ENCODE measurements around the gene OR2Y1.
"Not testable (repeated sequence)": the region's sequence is repeated elsewhere in the genome, so short reads cannot be mapped to it uniquely, and the experiment has no call there.

Gene OR2Y1, protein sequence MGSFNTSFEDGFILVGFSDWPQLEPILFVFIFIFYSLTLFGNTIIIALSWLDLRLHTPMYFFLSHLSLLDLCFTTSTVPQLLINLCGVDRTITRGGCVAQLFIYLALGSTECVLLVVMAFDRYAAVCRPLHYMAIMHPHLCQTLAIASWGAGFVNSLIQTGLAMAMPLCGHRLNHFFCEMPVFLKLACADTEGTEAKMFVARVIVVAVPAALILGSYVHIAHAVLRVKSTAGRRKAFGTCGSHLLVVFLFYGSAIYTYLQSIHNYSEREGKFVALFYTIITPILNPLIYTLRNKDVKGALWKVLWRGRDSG

DNA sequence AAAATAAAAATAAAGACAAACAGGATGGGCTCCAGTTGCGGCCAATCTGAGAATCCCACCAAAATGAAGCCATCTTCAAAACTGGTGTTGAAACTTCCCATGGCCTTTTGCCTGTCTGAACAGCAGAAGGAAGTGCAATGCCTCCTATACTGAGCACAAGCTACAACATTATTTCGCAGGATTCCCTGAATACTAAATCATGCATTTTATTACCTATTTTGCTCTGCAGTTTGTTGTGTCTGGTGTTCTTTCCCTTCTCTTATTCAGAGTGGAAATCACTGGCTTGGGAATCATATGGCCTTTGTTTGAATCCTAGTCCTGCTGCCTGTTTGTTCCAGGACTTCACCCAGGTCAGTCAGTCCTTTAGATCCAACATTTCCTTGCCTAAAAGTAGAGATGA, at the start of gene OR2Y1:
Gene OR2Y1, minus strand, starts transcription at position 101 of the 400 bp plus-strand sequence. Its CDS starts 0 bp downstream, at position 101.
- no peak for DNase-seq

DNA sequence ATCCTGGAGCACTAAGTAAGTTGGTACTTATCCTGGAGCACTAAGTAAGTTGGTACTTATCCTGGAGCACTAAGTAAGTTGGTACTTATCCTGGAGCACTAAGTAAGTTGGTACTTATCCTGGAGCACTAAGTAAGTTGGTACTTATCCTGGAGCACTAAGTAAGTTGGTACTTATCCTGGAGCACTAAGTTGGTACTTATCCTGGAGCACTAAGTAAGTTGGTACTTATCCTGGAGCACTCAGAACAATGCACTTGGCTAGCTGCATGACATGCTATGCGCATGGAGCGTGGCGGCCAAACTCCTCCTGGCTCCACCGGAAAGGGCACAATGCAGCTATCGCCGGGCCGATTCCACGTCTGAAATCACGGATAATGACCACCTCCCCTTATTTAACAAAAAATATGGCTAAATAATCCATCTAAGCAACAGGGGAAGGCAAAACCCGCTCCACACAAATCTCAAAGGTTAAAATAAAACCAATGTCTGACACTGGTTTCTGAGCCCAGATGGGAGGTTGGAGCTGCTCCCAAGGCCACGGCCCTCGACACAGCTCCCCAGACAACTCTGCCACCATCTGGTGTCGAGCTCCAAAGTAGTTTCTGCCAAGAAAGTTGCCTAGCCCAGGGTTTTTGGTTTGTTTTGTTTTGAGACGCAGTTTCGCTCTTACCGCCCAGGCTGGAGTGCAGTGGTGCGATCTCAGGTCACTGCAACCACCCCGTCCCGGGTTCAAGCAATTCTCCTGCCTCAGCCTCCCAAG, 49.0 kb upstream of the OR2Y1 start:
- not testable (repeated sequence) for DNase-seq

DNA sequence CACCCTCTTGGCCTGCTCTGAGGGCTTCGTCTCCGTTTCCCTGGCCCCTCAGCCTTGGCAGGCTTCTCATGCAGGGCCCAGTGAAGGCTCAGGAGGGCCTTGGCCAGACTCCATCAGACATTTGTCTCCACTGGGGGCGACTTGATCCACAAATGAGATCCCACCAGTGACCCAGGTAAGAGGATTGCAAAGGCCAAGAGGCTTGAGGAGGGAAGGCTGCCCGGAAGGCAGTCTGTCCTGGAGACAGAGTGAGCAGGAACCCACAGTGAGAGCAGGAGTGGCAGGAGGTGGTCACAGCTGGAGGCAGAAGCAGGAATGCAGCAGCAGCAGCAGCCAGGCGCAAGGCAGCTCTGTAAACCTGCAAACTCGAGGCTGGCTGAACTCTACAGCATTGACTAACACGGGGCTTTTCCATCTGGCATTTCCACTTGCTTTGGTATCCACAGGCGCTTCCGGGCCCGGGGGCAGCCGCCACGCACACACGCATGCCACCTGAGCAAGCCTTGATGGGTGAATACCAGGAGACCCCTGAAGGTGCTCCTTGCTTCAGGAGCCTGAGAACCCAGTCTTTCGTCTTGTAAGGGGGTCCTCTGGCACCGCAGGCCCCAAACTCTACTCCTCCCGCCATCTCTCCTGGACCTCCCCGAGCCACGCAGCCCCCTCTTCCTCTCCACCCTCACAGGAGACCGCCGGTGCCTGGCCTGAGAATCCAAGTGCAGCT, 48.0 kb upstream of the OR2Y1 start:
- no peak for DNase-seq

DNA sequence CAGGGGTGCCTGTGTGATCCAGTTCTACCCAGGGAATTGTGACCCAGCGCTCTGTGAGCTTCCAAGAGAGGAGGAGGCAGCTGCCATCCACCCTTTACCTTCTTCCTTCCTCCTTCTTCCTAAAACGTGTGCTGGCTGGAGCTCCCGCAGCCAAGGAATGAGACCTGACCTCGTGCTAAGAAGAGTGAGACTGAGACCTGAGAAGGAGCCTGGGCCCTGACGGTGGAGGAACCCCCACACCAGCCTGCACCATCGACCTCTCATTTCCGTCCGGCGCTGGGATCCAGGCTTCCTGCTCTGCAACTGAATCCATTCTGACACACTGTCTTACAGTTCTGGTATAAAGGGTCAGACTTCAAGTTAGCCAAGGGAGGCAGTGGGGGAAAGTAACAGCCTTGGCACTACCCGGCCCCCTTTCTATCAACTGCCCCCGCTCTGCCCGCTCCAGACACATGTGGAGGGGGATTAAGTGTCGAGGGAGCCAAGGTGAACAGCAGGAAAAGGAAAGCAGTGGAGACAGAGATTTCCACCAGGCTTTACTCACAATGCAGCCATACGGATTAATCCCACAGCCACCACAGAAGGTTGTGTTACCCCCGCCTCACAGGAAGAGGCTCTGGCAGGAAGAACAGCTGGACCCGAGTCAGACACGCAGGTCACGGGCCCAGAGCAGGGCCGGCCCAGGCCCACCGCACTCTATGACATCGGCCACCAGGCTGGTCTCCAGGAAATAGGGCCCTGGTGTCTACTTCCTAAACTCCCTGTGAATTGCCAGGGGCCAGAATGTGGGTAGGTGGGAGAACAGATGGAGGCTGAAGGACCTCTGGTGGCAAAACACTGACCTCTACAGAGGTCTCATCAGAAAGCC, 46.9 kb upstream of the OR2Y1 start:
- no peak for DNase-seq

DNA sequence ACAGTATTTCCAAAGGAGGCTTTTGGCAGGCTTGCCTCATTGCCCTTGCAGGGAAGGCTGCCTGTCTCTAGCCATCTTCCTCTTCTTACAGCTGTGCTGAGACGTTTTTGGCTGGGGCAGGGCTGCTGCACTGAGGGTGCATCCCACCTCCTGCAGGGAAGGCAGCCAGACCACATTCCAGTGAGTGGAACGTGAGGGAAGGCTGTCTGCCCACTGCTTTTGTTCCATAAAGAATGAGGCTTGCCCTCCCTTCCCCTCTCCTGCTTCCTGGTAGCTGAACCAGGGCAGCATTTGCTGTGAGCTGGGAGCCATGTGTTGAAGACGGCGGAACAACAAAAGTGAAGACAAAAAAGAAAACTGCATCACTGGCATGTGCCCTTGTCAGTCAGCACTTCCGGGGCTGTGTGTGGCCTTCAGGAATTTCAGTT, 46.0 kb upstream of the OR2Y1 start:
- DNase-seq, result no peak

DNA sequence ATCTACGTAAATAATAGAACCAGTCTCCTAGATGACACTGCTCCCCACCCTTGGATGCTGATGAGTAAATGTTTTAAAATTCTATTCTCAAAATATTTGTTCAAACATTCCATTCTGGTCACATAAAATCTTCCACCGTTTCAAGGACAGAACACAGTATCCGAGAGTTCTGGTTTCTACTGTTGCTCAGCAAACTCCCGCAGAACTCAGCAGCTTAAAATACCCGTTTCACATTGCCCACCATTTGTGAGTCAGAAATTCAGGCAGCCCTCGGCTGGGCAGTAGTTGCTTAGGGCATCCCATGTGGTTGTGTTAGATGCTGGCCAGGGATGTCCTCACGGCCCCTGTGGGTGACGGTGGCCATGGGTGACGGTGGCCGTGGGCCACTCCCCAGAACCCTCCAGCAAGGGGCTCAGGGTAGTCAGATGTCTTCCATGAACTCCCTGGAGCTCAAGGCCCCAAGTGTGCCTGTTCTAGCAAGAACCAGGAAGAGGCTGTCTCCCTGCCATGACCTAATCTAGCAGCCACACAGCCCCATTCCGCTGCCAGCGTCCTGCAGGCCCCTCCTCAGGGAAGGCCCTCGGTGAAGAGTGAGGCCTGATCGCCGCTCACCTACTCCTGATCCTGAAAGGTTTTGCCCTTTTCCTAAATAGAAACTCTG, 45.4 kb upstream of the OR2Y1 start:
- no peak for DNase-seq

DNA sequence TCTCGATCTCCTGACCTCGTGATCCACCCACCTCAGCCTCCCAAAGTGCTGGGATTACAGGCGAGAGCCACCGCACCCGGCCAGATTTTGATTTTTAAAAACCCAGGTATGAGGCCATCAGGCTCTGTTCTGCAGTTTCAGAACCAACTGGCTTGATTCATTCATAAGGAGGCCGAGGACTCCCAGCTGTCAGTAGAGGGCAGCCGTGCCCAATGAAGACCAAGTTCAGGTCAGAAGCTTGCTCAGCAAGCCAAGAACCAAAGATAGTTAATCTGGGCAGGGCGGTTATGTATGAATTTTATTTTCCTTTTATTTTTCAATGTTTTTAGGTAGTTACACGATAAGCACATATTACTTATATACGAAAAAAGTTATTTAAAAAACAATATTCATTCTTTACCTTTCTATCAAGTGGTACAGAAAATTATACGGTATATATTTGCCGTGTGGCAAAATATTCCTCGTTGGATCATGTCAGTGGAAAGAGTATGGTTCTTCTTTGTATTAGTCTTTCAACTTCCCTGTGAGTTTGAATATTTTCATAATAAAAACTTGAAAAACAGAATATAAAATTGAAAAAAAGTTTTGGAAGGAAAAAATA, 44.7 kb upstream of the OR2Y1 start:
- DNase-seq, result no peak

DNA sequence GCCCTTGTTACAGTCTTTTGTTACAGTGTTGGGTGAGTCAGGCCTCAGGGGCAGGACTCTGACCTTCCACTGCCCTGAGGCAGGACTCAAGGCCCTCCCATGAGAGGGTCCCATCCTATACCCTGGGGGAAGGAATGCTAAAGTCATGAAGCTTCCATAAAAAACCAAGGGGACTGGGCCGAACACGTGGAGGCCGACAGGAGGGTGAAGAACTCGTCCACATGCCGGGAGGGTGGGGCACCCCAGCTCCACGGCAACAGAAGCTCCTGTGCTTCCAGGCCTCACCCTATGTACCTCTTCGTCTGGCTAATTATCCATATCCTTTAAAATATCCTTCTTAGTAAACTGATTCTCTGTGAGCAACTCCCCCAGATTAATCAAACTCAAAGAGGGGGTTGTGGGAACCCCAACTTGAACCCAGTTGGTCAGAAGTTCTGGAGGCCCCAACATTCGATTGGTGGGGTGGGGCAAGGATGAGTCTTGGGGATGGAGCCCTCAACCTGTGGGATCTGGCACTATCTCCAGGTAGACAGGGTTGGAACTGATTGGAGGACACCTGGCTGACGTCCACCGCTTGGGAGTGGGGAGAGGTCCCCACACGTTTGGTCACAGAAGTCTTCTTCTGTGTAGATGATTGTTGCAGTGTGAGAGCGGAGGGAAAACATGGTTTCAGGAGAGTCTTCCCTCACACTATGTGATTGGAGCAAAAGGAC, 43.6 kb upstream of the OR2Y1 start:
- DNase-seq, result no peak

DNA sequence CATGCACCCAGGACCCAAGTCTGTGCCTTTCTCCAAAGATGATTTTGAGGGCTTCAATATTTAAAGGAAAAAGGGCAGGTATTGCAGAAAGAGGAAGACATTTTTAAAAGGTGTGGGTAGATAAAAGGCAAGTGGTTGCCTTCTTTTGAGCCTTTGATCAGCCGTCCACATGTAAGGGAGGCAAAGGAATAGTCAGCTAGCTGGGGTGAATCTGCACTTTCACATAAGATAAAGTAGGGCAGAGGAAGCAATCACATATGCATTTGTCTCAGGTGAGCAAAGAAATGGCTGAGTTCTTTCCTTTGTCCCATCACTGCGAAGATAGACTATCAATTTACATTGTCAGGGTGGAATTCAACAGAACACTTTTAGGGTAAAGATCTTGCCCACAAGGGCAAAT, 42.9 kb upstream of the OR2Y1 start:
- no peak for DNase-seq

DNA sequence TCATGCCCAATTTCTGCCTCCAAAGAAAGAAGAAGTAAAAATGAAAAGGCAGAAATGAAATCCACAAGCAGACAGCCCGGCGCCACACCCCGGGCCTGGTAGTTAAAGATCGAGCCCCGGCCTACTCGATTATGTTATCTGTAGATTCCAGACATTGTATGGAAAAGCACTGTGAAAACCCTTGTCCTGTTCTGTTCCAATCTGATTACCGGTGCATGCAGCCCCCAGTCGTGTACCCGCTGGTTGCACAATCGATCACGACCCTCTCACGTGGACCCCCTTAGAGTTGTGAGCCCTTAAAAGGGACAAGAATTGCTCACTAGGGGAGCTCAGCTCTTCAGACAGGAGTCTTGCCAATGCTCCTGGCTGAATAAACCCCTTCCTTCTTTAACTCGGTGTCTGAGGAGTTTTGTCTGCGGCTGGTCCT, 42.1 kb upstream of the OR2Y1 start:
- not testable (repeated sequence) for DNase-seq

DNA sequence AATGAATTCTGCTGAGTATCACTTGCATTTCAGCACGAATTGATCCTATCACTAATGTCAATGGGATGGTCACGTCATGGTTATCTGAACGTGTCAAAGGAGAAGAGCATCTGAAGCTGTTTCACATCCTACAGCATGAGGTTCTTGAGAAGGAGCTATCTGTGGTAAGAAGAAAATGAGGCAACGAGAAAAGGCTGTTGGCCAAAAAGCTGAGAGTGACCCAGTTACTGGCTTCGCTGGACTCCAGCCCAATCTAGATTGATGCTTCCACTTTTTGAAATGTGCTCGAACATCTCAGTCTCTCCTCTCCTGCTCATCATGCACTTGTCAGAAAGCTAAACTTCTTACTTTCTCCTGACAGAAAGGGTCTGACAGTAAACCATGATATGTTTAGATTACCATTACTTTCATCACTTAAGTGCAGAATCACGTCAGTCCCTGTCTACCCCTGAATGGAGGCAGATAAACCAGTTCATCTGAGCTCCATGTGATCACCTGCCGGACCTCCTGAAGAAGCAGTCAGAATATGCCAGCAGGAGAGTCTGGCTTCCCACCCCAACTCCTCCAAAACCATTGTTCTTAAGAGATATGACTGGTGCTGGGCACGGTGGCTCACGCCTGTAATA, 40.2 kb upstream of the OR2Y1 start:
- no peak for DNase-seq

DNA sequence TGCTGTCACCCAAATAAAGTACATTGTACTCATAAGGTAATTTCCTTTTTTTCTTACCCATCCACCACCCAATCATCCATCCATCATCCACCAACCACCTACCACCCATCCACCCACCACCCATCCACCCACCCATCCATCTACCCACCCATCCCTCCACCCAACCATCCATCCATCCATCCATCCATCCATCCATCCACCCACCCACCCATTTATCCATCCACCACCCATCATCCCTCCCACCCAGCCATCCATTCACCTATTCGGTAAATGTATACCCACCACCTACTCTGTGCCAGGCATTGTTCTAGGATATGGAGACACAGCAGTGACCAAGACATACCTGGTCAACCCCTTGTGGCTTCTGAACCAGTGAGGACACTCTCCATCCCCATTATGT, 37.6 kb upstream of the OR2Y1 start:
- DNase-seq, result no peak

DNA sequence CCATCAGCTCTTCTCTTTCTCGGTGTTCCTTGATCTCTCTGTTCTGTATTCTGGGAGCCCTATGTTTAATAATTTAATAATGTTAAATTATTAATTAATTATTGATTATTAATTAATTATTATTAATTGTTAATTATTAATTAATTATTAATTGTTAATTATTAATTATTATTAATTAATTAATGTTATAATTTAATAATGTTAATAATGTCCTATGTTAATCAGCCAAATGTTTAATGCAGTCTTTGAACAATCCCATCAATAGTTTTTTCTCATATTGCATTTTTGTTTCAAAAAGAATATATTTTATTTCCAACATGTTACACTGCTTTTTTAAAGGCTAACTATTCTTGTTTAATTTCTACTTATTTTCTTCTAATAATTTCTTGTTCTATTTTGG, 36.5 kb upstream of the OR2Y1 start:
- no peak for DNase-seq

DNA sequence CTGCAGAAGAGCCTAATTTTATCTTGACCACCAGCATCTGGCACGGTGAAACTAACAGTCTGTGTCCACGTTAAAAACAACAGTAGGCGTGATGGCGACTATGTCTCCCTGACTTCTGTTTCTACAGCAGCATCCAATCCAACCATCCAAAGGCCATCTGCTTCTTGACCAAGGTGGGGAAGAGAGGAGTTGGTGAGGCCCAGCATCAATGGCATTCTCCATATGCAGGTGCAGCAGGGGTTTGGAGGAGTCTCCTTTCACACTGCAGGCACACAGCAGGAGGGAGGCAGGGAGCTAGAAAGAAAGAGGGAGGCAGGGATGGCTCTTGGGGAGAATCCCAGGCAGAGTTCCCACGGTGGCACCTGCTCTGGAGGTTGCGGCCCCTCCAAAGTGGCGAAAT, 35.8 kb upstream of the OR2Y1 start:
- no peak for DNase-seq

DNA sequence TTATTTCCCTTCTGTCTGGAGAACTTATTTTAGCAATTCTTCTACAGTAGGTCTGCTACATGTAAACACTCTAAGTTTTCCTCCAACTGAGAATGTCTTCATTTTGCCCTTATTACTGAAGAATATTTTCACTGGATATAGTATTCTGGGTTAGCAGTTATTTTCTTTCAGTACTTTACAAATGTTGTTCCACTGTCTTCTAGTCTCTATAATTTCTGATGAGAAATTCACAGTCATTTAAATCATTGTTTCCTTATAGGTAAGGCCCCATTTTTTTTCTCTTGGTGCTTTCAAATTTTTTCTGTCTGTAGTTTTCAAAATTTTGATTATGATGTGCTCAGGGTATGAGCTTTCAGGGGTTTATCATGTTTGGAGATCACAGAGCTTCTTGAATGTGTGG, 32.0 kb upstream of the OR2Y1 start:
- no peak for DNase-seq

DNA sequence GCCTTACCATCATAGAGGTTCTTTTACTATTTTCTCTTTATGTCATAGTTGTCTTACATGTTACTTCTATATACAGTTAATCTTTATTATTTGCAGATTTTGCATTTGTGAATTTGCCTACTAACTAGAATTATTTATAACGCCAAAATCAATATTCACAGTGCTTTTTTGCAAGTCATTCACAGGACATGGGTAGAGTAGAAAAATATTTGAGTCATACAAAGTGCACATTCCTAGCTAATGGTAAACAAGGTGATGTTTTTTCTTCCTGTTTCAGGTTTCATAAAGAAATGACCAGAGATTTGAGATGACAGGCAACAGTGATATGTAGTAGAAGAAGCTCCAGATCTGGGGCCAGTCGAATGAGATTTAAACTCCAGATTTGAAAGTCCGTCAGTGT, 30.0 kb upstream of the OR2Y1 start:
- DNase-seq, result no peak

DNA sequence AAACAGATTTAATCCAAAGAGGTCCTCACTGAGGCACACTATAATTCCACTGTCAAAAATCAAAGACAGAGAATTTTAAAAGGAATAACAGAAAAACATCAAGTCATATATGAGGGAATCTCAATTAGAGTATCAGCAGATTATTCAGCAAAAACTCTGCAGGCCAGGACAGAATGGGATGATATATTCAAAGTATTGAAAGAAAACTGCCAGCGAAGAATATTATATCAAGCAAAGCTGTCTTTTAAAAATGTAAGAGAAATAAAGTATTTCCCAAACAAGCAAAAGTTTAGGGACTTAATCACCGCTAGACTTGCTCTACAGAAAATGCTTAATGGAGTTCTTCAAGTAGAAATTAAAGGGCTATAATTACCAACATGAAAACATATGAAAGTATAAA, 15.7 kb upstream of the OR2Y1 start:
- no peak for DNase-seq

DNA sequence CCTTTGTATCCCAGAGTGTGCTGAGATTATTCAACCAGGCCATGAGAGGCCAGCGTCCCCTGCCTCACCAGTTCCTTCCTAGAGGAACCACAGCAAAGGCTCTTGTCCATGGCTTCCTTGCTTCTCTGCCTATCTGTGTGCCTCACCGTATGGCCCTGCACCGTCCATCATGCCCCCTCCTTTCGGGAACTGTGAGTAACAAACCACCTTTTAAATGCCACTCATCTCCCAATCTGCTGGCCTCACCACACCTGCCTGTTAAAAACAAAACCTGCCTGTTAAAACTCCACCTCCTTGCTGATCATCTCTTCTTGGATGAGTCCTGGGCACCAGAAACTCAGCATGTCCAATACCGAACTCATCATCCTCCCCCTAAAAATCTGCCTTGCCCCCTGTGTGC, 4.4 kb upstream of the OR2Y1 start:
- no peak for DNase-seq

DNA sequence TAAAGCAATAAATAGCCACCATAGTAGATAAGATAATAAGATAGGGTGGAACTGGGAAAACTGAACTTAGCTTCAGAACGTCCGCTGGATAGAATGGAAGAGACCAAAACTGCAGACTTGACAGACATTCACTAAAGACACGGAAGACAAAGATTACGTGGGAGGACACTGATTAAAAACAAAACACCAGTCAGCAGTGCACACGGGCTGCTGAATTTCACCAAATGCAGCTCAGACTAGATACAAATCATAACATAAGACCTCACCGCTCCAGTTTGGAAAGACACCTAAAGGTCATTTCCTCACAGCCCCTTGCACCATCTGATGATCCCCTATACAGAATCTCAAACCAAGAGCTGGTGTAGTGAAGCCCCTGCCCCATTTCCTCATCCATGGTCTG, 2.9 kb upstream of the OR2Y1 start:
- DNase-seq, result no peak

DNA sequence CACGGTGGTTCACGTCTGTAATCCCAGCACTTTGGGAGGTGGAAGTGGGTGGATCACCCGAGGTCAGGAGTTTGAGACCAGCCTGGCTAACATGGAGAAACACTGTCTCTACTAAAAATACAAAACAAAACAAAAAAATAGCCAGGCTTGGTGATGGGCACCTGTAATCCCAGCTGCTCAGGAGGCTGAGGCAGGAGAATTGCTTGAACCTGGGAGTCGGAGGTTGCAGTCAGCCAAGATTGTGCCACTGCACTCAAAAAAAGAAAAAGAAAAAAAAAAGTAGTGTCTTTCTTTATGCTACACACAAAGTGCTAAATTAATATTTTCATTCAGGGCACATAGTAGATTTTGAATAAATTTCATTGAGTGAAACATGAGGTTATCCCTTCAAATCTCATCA, 1.1 kb upstream of the OR2Y1 start:
- DNase-seq, result not testable (repeated sequence)

DNA sequence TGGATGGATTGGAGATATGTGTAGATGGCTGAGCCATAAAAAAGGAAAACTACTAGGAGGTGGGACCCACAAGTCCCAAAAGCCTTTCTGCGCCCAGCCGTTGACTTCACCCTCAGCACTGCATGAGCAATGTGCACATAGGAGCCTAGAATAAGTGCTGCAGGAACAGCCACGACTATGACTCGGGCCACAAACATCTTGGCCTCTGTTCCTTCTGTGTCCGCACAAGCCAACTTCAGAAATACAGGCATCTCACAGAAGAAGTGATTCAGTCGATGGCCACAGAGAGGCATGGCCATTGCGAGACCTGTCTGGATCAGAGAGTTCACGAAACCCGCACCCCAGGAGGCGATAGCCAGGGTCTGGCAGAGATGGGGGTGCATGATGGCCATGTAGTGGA, 587 bp downstream of the OR2Y1 start:
- no peak for DNase-seq

Data from NCI-H510A (cell line).